Psoas muscle (tissue), 8 donors: ENCODE results near the gene CDH15. TPM values are rescaled to one million over a fixed set of nuclear protein-coding genes. Genes with fewer than 3 reads are reported as not detected.
A peak's percentile ranks its signal among the peaks of the same experiment; 100 is the strongest.

Source experiments
- ATAC-seq, 4 donors: fragments of 200-7000 bp; cut with Tn5 transposase; one replicate each; pipeline ENCODE4 v1.9.1; 2020; ENCODE audit warnings: moderate library complexity in 3 of 4, mild to moderate bottlenecking in 2 of 4
- DNase-seq, 2 donors: peaks; one replicate each; pipeline ENCODE4 v3.0.0-alpha.2; 2020
- H3K27ac ChIP-seq: fragments of 200-600 bp; one replicate; pipeline ENCODE4 v1.8.0; 2022
- H3K27me3 ChIP-seq, 3 donors: fragments of 200-600 bp in 1 of 3; one replicate each; pipeline versions ENCODE4 v1.6.1 to v1.8.0; 2013 to 2022; ENCODE audit warnings: low read length in 2 of 3, mild to moderate bottlenecking in 2 of 3, moderate library complexity in 1 of 3; ENCODE audit not compliant: insufficient read depth in 3 of 3
- H3K36me3 ChIP-seq, 2 donors: fragments of 200-600 bp in 1 of 2; one replicate each; pipeline versions ENCODE4 v1.6.1 to v1.8.0; 2013 to 2022; ENCODE audit warnings: low read depth in 1 of 2, mild to moderate bottlenecking in 1 of 2, moderate library complexity in 1 of 2; ENCODE audit not compliant: insufficient read depth in 1 of 2
- H3K4me1 ChIP-seq: fragments of 200-600 bp; one replicate; pipeline ENCODE4 v1.8.0; 2022
- H3K4me3 ChIP-seq: fragments of 200-600 bp; one replicate; pipeline ENCODE4 v1.8.0; 2022; ENCODE audit warnings: mild to moderate bottlenecking
- H3K9me3 ChIP-seq: fragments of 200-600 bp; one replicate; pipeline ENCODE4 v1.8.0; 2022
- CTCF ChIP-seq: fragments of 200-600 bp; IDR thresholded peaks from one replicate; pipeline ENCODE4 v1.8.0; 2022; ENCODE audit warnings: antibody characterized with exemption
- WGBS, 3 donors: extraction: QIAGEN DNeasy Blood & Tissue Kit; methylation state at CpG; one replicate each; pipeline versions ENCODE4 v1.1.6 to v1.1.7; 2013; 5-methylcytosine and 5-hydroxymethylcytosine counted together
- intact Hi-C, 2 donors: fragments of 100-400 bp; cut with DNase I; formaldehyde crosslinking; loops; one replicate each; pipeline versions ENCODE4 v1.11.0 to v1.14.2; 2022
- polyA plus RNA-seq, 3 donors: library from polyadenylated mRNA; stranded (reverse); fragments of 200-250 nt; gene quantifications; one replicate each; pipeline ENCODE4 v1.2.3, GENCODE V29; 2013
- total RNA-seq, 4 donors: library from RNA; stranded (reverse); fragmentation: NEBNext Ultra II Directional in 2 of 4; extraction: Animal tissue kit (Norgen Biotek cat#: 25700) in 2 of 4; gene quantifications; one replicate each; pipeline versions ENCODE4 v1.2.1 to v1.2.4, GENCODE V29; 2021 to 2023
- donor health status: healthy with polysubstance abuse.
- donor health status: DM: no; HTN: no; CAD: no; lungs with moderate emphysema.
- donor health status: Bipolar disorder and iron deficiency.
- donor health status: healthy.
- donor health status: DM: yes; HTN: yes; CAD: no.
- donor health status: DM: no; HTN: no; CAD: no.
- donor health status: DM: no; HTN: no; CAD: no.
- donor health status: DM: yes; HTN: yes; CAD: no.

The CDH15 gene
- total and polyA plus RNA-seq, 7 donors: 18.0 to 62.8 (median 36.7) TPM

- intact Hi-C loops: loop anchor here in 1 of 2 donors (5.0 kb wide), 1 partner anchor 47 kb away; the partner anchor contains the start of gene ZNF778
- Histone ChIP-seq H3K36me3 (no peaks in the 10 kb centered on the region), H3K4me3 (peak overlapping the region; percentile 43), H3K9me3 (no peaks in the 10 kb centered on the region), H3K4me1 (peaks cover 34% of the 10 kb centered on the region), H3K27me3 (peaks cover 0 to 17% (median 0%) of the 10 kb centered on the region in 3 donors), H3K27ac (no peak overlapping the region)
- no peak for ATAC-seq
- WGBS, 3 donors: 36 to 43% (median 41%) methylated on average over 32 to 34 of the region's 34 CpGs
- no peak for TF ChIP-seq CTCF
- DNase-seq: peak in 1 of 2 donors; percentile 63
Measured at GRCh38 chr16:89170346-89171215, 967 bp upstream of the CDH15 start.

GRCh38 chr16:89172171-89172527 lies 601 bp downstream of the CDH15 start:
- DNase-seq (no peak), ATAC-seq (peak in 1 of 4 donors; percentile 17)
- H3K36me3 ChIP-seq: no peaks in the 10 kb centered on the region
- peaks cover 43% of the 10 kb centered on the region for H3K4me1 ChIP-seq
- H3K4me3 ChIP-seq: peak overlapping the region; percentile 87
- H3K9me3 ChIP-seq: no peaks in the 10 kb centered on the region
- TF ChIP-seq CTCF: no peak
- 24 to 36% (median 35%) methylated on average over 9 to 11 of the region's 11 CpGs for WGBS, 3 donors
- intact Hi-C loops: loop anchor here in 1 of 2 donors (5.0 kb wide), 1 partner anchor 45 kb away; the partner anchor contains the start of gene ZNF778
- peak overlapping the region; percentile 95 for H3K27ac ChIP-seq
- H3K27me3 ChIP-seq: peaks cover 0 to 10% (median 0%) of the 10 kb centered on the region in 3 donors

DNA sequence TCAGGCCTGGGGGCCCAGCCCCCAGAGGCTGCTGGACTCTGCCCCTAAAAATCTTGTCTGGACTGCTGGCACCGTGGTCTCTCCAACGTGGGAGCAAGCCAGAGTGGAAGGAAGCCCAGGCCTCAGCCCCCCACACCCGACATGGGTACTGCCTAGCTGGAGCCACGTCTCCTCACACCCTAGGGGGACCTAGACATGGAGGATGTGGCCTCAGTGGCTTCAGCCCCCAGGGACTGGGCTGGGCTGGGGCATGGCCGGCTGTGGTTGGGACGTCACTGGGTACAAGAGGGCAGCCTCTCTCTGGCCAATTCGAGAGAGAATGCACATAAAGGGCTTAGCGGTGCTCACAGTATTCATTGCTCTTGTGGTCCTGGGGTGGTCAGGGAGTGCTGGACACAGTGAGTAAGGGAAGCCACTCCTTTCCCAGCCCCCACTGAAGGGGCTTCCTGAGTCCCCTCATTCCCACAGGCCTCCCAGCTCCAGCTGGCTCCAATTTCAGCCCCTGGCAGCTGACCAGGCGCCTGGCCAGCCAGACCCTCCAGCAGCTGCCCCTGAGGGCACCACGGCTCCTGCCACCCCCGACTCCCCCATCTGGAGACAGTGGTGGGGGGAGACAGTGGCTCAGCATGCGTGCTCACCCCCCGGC lies 1.1 kb downstream of the CDH15 start:
- intact Hi-C loops: loop anchor here in 1 of 2 donors (5.0 kb wide), 1 partner anchor 45 kb away; the partner anchor contains the start of gene ZNF778
- ATAC-seq (peak in 2 of 4 donors; percentile 8 to 11), DNase-seq (peak in 1 of 2 donors; percentile 57)
- Histone ChIP-seq H3K27ac (peak overlapping the region; percentile 95), H3K9me3 (no peaks in the 10 kb centered on the region), H3K36me3 (no peaks in the 10 kb centered on the region), H3K27me3 (peaks cover 0 to 9% (median 0%) of the 10 kb centered on the region in 3 donors), H3K4me3 (peak overlapping the region; percentile 87), H3K4me1 (peaks cover 43% of the 10 kb centered on the region)
- no peak for TF ChIP-seq CTCF
- 18 to 28% (median 23%) methylated on average over 13 of the region's 13 CpGs for WGBS, 3 donors

DNA sequence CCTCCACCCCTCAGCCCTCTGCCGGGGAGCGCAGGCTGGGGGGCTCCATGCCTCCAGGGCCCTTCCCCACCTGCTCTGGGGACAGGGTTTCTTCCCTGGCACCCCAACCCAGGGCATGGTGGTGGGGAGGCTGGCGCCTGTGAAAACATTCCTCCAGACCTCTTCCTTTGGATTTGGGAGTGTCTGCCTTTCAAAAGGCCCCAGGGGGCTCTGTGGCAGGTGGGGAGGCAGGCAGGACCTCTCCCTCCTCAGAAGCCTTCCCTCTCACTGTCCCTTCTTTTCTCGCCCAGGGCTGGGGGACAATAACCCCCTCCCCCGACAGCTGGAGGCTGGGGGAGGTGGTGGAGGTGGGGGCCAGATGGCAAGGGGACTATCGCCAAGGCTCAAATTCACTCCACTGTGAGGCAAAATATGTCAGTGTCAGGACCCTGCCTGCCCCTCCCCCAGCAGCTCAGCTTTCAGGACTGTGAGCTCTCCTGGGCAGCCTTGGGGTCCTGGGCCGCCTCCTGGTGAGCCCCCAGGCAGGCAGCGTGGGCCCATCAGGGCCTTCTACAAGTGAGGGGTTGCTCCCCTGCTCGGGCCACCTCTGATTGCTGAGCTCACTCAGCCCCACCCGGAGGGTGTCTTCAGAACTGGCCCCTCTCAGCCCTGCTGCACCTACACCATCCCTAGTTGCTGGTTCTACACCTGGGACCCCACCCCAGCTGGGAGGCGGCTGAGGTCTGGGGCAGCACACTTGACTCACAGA lies 1.8 kb downstream of the CDH15 start:
- DNase-seq (no peak), ATAC-seq (no peak)
- WGBS, 3 donors: 44 to 47% (median 45%) methylated on average over 9 to 11 of the region's 11 CpGs
- peaks cover 43% of the 10 kb centered on the region for H3K4me1 ChIP-seq
- intact Hi-C loops: loop anchor here in 1 of 2 donors (5.0 kb wide), 1 partner anchor 44 kb away; the partner anchor contains the start of gene ZNF778
- no peaks in the 10 kb centered on the region for H3K9me3 ChIP-seq
- H3K4me3 ChIP-seq: peak overlapping the region; percentile 87
- no peaks in the 10 kb centered on the region for H3K36me3 ChIP-seq
- peak overlapping the region; percentile 95 for H3K27ac ChIP-seq
- TF ChIP-seq CTCF: no peak
- peaks cover 0 to 8% (median 0%) of the 10 kb centered on the region in 3 donors for H3K27me3 ChIP-seq
